IPS-20b (cell line): ENCODE results near the gene CACNA1C.

Source experiments
- H3K27ac ChIP-seq: one replicate; pipeline ENCODE4 v1.5.1; 2013; ENCODE audit warnings: low read length
- H3K27me3 ChIP-seq: 2 replicates; pipeline ENCODE4 v1.6.1; 2013; ENCODE audit warnings: mild to moderate bottlenecking, low read length, inconsistent platforms; ENCODE audit not compliant: insufficient read depth
- H3K36me3 ChIP-seq: 2 replicates; pipeline ENCODE4 v1.6.1; 2013; ENCODE audit warnings: low read depth, mild to moderate bottlenecking, inconsistent platforms, low read length, moderate library complexity; ENCODE audit not compliant: insufficient read depth
- H3K4me1 ChIP-seq: 2 replicates; pipeline ENCODE4 v1.6.1; 2013; ENCODE audit warnings: mild to moderate bottlenecking, control low read depth, inconsistent platforms, low read length, moderate library complexity; ENCODE audit not compliant: insufficient read depth
- H3K4me3 ChIP-seq: 2 replicates; pipeline ENCODE4 v1.5.1; 2013; ENCODE audit warnings: mild to moderate bottlenecking, low read length, inconsistent platforms
- H3K9ac ChIP-seq: 2 replicates; pipeline ENCODE4 v1.6.1; 2013; ENCODE audit warnings: low read depth, mild to moderate bottlenecking, inconsistent platforms, low read length, moderate library complexity
- H3K9me3 ChIP-seq: 2 replicates; pipeline ENCODE4 v1.6.1; 2013; ENCODE audit warnings: mild to moderate bottlenecking, low read depth, low read length, inconsistent platforms; ENCODE audit not compliant: insufficient read depth

Gene CACNA1C

DNA sequence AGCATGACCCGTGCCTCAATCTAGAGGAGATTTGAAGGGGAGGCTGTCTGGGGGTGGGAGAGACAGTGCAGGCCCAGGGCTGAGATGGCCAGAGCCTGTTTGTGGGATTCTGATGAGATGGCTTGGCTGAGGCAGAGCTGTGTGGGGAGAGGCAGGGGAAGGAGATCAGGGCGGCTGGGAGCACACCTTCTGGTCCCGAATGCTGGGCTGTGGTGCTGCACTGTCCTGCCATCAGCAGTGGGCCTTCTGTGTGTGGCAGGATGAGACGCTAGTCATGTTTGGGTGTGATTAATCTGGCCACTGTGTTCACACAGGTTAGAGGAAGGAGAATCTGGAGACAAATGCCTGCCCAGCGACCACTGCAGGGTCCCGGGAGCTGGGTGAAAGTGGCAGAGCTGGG is 300.9 kb downstream of the CACNA1C start:
- no peaks in the 10 kb centered on the region for H3K9me3 ChIP-seq
- H3K27ac ChIP-seq = no peak overlapping the region
- H3K27me3 ChIP-seq = no peaks in the 10 kb centered on the region
- no peaks in the 10 kb centered on the region for H3K4me1 ChIP-seq
- H3K36me3 ChIP-seq = no peaks in the 10 kb centered on the region
- no peak overlapping the region for H3K9ac ChIP-seq
- no peak overlapping the region for H3K4me3 ChIP-seq

DNA sequence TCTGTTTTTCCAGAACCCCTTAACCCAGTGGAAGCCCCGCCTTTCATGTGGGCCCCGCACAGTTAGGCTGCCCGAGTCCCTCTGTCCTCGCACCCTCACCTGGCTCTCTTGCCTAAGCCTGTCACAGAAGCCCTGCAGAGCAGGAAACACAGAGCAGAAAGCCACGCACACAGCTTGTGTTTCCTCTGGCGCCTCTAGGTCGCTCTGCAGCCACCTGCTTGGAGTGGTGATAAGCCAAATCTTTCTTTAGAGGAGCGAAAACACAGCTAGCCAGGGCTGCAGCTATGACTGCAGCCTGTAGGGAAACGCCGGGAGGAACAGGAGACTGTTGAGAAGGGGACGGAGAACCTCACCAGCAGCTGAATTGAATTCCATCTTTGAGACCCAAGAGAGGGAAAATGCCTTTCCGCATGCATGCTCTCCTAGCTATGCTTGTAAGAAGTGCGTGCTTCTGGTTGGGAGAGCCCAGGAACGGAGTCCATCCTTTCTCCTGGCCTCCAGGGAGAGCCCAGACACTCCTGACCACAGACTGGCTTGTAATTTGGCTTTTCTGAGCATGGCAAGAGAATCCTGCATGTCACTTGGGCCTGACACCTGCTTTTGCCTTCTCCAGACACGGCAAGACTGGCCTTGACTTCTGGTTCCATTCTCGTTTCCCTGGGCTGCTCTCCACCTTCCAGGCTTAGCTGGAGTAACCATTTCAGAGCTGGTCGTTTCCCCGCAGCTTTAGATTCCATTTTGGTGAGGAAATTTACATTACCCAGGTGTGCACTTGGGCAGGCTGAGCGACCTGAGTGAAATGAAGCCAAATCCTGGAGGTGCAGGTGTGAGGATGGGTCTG is 301.6 kb downstream of the CACNA1C start:
- no peaks in the 10 kb centered on the region for H3K9me3 ChIP-seq
- no peak overlapping the region for H3K27ac ChIP-seq
- H3K27me3 ChIP-seq = no peaks in the 10 kb centered on the region
- no peak overlapping the region for H3K4me3 ChIP-seq
- H3K4me1 ChIP-seq = no peaks in the 10 kb centered on the region
- no peak overlapping the region for H3K9ac ChIP-seq
- no peaks in the 10 kb centered on the region for H3K36me3 ChIP-seq

DNA sequence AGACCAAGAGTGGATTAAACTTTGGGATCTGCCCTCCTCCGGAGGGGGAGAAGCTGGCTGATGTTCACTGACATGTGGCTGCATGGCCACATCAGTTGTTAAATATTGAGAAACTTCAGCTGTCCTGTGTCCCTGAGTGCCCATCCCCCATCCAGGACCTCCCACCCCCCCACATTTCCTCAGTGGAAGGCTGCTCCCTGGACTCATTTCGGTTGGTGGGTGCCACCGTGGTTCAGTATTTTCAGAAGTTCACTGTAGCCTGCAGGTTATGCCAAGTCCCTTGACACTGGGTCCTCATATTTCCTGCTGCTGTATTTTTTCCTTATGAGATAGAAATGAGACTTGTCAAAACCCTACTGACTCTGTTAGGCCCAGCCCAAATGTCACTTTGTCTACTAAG is 302.4 kb downstream of the CACNA1C start:
- Histone ChIP-seq H3K27me3 (no peaks in the 10 kb centered on the region), H3K27ac (no peak overlapping the region), H3K4me3 (no peak overlapping the region), H3K9ac (no peak overlapping the region), H3K36me3 (no peaks in the 10 kb centered on the region), H3K9me3 (no peaks in the 10 kb centered on the region), H3K4me1 (no peaks in the 10 kb centered on the region)

DNA sequence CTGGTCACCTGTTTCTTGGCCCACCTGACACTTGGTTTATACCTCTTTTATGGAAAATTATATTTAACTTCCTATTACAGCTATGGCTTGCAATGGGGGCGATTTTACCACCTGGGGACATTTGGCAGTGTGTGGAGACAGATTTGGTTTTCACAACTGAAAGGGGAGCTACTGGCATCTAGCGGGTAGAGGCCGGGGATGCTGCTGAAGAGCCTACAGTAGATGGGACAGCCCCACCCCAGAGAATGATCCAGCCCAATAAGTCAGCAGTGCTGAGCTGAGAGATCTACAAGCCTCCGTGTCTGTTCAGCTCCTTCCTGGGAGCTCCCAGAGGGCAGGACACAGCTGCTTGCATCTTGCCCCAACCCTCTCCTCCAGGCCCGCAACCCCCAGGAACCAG is 302.8 kb downstream of the CACNA1C start:
- Histone ChIP-seq H3K4me1 (no peaks in the 10 kb centered on the region), H3K36me3 (no peaks in the 10 kb centered on the region), H3K27me3 (no peaks in the 10 kb centered on the region), H3K27ac (no peak overlapping the region), H3K9me3 (no peaks in the 10 kb centered on the region), H3K4me3 (no peak overlapping the region), H3K9ac (no peak overlapping the region)

DNA sequence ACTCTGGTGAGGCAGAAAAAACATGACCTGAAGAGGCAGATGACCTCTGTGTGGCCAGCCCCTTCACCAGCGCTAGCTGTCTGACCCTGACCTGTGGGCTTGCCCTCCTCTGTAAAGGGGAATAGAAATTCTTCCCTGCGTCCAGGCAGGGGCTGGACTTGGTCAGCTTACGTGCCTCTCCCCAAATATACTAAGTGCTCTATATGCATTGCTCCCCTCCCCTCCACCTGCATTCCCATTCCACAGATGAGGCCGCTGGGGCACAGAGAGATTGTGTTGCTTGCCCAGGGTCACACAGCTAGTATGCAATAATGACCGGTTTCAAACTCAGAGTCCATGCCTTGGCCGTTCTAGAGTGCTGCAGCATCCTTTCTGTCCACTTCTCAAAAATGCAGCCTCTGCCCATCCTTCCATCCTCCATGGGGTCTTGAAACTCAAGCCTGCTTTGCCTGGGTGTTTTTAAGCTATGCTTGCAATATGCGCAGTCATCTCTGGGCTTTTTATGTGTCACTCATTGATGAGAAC is 303.9 kb downstream of the CACNA1C start:
- no peak overlapping the region for H3K9ac ChIP-seq
- H3K4me3 ChIP-seq = no peak overlapping the region
- H3K27ac ChIP-seq = no peak overlapping the region
- no peaks in the 10 kb centered on the region for H3K4me1 ChIP-seq
- no peaks in the 10 kb centered on the region for H3K36me3 ChIP-seq
- H3K27me3 ChIP-seq = no peaks in the 10 kb centered on the region
- H3K9me3 ChIP-seq = no peaks in the 10 kb centered on the region

DNA sequence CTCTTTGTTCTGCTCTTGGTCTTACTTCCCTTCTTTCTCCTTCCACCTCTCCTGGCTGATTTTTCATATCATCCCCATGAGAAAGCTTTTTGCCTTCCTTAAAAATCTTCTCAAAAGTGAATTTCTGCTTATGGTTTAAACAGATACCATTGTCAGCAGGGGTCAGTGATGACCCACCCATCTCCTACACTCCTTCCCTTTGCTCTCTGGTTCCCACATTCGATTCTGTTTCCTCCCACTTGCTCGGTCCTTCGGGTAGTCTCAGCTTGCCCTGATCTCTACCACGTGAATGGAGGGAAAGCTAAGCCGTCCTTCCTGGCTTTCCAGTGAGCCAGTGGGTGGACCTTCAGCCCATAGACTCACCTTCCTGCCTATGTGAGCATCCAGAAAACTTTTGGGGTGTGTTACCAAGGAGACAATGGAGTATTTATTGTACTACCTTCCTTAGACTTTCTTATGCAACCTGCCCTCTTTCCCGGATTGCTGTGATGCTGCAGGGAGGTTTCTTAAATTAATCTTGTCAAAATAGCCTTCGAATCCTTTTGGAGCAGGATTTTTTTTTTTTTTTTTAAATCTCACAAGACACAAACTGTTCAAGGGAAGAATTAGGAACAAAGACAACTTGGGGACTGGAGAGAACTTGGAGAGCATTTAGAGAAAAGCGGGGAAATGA is 306.3 kb downstream of the CACNA1C start:
- no peaks in the 10 kb centered on the region for H3K4me1 ChIP-seq
- H3K27ac ChIP-seq = no peak overlapping the region
- H3K4me3 ChIP-seq = no peak overlapping the region
- H3K9ac ChIP-seq = no peak overlapping the region
- H3K27me3 ChIP-seq = no peaks in the 10 kb centered on the region
- no peaks in the 10 kb centered on the region for H3K9me3 ChIP-seq
- H3K36me3 ChIP-seq = no peaks in the 10 kb centered on the region

DNA sequence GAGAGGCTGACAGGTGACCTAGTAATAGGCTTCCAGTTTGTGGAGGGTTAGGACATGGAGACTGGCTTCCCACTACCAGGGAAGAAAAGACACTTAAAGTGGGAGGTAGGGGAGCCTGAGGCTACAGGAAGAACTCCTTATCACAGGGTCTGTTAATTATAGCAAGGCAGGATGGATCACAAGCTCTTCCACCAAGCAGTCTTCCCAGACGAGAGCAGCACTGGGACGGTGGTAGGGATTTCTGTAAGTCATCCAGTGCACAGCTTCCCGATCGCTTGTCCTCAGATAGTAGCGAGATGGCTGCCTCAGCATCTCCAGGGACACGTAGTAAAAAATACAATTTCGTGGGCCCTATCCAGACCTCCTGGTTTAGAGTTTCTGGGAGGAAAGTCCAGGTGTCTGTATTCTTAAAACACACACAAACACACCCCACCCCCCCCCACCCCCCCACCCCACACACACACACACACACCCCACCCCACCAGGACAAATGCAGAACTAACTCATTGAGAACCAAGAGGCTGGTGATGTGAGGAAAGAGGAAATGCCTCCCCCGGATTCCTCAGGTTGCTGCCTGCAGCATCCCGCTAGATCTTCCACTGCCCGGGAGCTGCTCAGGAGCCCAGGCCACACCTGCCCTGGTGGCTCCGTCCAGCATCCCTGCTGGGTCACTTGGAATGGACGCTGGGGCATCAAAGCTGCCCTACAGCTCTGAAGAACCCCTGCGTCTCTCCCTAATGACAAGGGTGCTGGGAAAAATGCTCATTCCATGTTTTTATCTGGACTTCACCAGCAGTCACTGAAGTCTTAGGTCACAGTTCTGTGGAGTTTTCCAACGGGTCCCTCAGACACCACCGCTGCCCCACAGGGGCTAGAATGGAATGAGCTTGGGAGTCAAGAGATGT is 307.2 kb downstream of the CACNA1C start:
- Histone ChIP-seq H3K4me3 (no peak overlapping the region), H3K4me1 (no peaks in the 10 kb centered on the region), H3K27me3 (no peaks in the 10 kb centered on the region), H3K9ac (no peak overlapping the region), H3K36me3 (no peaks in the 10 kb centered on the region), H3K9me3 (no peaks in the 10 kb centered on the region), H3K27ac (no peak overlapping the region)

DNA sequence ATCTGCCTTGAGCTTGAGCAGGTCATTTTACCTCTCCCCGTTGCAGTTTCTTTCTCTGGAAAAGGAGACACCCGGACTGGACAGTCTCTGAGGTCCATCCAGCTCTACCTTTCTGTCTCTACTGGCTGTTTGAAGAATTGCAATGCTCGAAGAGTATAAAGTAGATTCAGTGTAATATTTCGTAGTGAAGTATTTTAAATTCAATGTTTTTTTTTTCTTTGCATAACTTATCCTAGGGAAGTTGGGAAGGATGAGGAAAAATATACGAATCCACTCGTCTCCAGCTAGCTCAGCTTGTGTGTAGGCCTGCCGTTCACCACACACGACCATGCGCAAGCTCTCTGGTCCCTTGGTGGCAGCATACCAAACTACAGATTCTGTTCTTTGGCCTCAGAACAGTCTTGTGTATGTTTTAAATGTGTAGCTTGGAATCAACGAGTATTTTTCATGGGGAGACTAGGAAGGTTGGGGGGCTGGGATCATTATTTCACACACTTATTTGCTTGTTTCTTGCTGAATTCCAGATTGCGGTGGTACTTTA is 307.9 kb downstream of the CACNA1C start:
- Histone ChIP-seq H3K4me3 (no peak overlapping the region), H3K4me1 (no peaks in the 10 kb centered on the region), H3K36me3 (no peaks in the 10 kb centered on the region), H3K9me3 (no peaks in the 10 kb centered on the region), H3K27ac (no peak overlapping the region), H3K9ac (no peak overlapping the region), H3K27me3 (no peaks in the 10 kb centered on the region)

DNA sequence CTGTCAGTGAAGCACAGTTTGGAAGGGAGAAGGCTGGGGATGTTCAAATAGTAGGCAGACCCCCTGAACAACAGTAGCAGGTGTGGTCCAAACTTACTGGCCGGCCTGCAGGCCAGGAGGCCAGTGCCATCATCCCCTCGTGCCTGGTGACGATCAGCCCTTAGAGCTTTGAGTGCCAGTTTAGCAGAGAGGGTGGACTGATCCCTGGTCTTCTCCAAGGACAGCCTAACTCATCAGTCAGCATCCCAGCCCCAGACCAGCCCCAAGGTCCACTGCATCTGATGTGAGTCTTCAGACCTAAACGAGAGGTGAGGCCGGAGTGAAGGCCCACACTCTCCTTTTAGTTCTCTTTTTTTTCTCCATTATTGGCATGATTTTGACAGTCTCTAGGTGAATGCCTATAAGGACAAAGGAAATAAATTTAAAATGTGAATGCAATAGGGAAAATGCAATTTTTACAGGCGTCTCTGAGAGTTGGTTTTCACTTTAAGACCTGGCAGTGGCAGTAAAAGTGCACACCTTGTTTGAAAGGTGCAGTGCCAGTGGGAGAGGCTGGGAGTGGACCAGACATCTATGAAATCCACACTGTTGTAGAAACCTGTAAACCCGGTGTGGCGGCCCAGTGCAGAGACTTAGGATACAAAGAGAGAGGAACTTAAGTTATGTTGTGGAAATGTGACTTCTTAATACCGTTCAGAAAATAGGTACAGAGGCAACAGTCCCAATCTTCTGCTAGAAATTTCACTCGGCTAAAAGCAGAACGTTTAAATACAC is 311.2 kb downstream of the CACNA1C start:
- H3K27me3 ChIP-seq = no peaks in the 10 kb centered on the region
- no peaks in the 10 kb centered on the region for H3K4me1 ChIP-seq
- H3K4me3 ChIP-seq = no peak overlapping the region
- H3K27ac ChIP-seq = no peak overlapping the region
- no peaks in the 10 kb centered on the region for H3K36me3 ChIP-seq
- H3K9me3 ChIP-seq = peaks cover 6% of the 10 kb centered on the region
- H3K9ac ChIP-seq = no peak overlapping the region

DNA sequence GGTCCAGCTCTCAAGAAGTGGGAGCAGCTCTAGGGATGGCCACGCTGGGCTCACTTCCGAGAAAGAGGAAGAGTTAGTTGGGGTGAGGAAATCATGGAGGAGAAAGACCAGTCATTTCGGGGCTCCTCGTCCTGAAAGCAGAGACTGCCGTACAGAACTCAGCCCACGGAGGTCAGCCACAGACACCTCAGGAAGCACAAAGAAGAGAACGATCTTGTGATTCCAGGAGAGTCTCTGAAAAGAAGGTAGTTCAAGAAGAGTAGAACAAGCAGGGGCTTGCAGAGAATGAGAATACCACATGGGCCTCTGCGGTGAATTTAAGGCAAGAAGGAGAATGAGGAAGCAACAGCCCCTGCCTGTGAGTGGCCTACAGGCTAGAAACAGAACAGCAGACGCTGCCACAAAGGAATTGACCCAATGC is 311.9 kb downstream of the CACNA1C start:
- Histone ChIP-seq H3K27ac (no peak overlapping the region), H3K4me3 (no peak overlapping the region), H3K9me3 (peaks cover 6% of the 10 kb centered on the region), H3K4me1 (no peaks in the 10 kb centered on the region), H3K27me3 (no peaks in the 10 kb centered on the region), H3K9ac (no peak overlapping the region), H3K36me3 (no peaks in the 10 kb centered on the region)

DNA sequence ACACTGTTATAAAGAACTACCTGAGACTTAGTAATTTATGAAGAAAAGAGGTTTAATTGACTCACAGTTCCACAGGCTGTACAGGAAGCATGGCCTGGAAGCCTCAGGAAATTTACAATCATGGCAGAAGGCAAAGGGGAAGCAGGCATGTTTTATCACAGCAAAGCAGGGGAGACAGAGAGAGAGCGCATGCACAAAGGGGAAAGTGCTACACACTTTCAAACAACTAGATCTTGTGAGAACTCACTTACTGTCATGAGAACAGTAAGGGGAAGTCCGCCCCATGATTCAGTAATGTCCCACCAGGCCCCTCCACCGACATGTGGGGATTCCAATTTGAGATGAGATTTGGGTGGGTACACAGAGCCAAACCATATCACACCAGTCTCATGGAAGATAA is 313.9 kb downstream of the CACNA1C start:
- Histone ChIP-seq H3K9ac (no peak overlapping the region), H3K9me3 (peaks cover 6% of the 10 kb centered on the region), H3K36me3 (no peaks in the 10 kb centered on the region), H3K27me3 (no peaks in the 10 kb centered on the region), H3K4me3 (no peak overlapping the region), H3K4me1 (no peaks in the 10 kb centered on the region), H3K27ac (no peak overlapping the region)
